ENCODE results near the gene P2RY6.
A peak's percentile ranks its signal among the peaks of the same experiment; 100 is the strongest.

P2RY6 gene

DNA sequence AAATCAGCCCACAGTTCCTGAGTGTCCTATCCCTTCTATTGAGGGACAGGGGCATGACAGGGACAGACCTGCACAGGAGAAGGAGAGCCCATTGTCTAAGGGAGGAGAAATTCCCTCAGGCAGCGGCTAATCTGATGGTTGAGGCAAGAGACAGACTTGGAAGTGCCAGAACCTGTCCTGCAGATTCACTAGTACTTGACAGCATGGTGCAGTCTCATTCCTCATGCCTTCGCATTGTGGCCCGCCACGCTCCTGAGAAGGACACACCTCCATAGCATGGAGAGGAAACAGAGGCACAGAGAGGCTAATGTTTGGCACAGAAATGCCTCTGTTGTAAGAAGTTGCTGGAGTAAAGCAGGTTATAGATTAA is 3.2 kb downstream of the P2RY6 start:
- no peak for FAIRE-seq

DNA sequence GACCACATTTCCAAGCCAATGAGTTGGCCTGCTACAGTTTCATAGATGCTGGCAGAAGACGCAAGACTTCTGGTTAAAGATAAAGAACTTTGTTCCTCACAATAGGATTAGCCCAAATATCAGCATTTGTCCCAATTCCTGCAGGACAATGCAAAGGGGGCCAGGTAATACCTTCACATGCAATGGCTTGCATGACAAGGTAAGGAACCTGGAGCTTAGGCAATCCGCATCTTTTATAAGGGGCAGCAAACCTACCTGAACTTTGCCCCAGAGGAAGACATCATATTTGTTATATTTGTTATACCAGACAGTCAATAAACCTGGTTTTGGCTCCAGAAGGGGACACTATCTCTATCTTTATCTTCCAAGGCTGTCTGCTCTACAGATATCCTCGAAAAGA is 5.3 kb downstream of the P2RY6 start:
- DNase-seq (ENCODE audit: low spot score) (no peak), FAIRE-seq (no peak)

More for the DNA sequence above, 3.2 kb downstream of the P2RY6 start:
- DNase-seq (ENCODE audit: low spot score) = no peak

- FAIRE-seq (no peak), DNase-seq (ENCODE audit: low spot score) (no peak)
Measured at GRCh38 chr11:73280626-73281025, 8.5 kb downstream of the P2RY6 start.

DNA sequence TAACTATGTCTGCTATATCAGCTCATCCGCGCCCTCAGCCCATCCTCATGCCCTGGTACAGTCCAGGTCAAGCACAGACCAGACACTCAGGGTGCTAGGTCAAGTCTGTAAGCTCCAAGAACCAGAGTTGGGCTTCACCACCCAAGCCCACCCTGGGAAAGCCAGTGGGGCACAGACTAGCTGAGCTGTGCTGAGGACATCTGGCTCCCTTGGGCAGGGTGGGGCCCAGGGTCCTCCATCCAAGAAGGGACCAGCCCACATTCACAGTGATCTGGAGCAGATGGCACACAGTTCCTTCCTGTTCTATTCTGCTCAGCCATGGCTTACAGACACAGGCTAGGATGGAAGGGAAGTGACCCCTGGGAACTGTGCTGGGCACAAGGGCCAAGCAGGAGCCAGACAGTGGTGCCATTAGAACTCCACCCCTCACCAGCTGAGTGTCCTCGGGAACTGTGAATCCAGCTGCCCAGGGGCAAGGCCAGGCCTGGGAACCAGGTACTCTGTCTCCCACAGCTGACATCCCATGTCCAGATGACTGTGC is 9.1 kb downstream of the P2RY6 start:
- FAIRE-seq = no peak
- DNase-seq (ENCODE audit: low spot score) = no peak

DNA sequence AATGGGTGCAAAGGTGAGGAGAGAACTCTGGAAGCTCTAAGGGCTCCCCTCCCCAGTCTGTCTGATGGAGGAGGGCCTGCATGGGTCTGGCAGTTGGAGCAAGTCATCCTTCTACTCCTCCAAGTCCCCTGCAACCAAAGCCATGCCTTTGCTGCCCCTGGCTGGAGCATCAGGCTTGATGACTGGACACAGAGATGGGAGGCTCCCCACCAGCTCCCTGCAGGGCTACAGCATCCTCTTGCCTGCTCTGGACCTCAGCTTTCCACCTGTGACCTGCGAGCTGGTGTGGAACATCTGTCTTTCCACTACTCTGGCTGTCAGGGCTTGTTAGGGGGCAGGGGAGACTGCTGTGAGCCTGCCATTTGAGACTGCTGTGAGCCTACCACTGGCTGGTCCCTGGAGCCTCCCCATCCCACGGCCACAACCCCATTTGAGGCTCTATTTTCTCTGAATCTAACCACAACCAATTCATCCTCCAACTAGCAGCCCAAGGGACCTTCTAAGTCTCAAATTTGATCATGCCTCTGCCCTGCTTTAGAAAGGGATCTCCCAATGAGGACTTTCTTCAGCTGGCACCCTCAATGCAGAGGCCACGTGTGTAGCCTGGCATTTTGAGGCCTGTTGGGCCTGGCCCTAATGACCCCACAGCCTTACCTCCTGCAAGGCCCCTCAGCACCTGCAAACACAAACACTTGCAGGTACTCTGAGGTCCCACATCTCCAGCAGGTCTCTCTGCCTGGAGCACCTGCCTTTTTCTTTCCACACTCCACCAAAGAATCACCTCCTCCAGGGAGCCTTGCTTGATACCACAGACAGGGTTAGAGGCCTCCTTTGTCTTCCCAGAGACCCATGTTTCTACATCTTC is 9.9 kb downstream of the P2RY6 start:
- DNase-seq (ENCODE audit: low spot score) = no peak
- FAIRE-seq = no peak

DNA sequence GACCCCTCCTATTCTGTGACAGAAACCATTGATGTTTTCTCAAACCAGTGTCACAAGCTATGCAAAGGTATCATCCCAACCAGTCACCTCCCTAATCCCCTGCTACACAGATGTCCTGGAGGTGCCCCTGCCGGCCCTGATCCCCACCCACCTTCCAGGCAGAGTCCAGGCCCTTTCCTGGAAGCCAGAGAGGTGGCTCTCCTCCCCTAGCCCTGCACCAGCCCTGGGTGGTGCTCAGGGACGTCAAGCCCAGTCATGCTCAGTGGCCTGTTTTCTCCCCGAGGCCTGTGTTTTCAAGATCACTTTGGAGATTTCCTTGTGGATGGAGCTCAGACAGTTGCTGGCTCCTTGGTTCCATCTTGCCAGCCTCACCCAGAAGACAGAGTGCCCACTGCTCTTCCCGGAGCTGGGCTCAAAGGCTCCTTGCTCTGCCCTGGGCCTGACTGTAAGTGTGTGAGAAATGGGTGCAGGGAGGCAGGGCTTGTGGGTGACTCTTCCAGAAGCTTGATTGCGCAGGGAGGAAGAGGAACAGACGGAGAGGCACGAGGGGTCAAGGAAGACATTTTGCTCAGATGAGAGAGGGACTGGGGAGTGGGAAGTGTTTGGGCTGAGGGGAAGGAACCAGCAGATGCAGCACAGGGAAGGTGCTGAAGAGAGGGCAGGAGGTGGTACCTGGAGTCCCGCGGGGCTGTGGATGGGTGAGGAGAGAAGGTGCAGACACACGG is 11.3 kb downstream of the P2RY6 start:
- FAIRE-seq = no peak

DNA sequence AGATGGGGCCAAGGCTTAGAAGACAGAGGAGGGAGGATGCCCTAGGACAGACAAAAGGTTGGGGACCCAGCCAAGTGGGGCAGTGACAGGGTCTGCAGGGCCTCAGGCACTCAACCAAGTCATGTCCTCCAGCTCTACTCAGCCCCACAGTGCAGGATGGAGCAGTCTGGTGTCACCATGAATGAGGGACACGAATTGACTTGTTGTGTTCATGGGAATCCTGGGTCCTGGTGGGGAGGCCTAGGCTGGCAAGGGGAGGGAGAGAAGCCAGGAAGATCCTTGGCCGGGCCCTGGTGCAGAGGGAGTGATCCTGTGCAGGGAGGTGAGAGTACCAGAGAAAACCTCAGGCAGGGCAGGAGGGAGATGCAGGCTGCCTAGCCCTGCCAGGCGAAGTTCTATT is 12.0 kb downstream of the P2RY6 start:
- DNase-seq (ENCODE audit: low spot score) (no peak), FAIRE-seq (no peak)

More for the DNA sequence above, 11.3 kb downstream of the P2RY6 start:
- no peak for DNase-seq (ENCODE audit: low spot score)

- FAIRE-seq (no peak), DNase-seq (ENCODE audit: low spot score) (no peak)
Measured at GRCh38 chr11:73285721-73286120, 13.6 kb downstream of the P2RY6 start.

DNA sequence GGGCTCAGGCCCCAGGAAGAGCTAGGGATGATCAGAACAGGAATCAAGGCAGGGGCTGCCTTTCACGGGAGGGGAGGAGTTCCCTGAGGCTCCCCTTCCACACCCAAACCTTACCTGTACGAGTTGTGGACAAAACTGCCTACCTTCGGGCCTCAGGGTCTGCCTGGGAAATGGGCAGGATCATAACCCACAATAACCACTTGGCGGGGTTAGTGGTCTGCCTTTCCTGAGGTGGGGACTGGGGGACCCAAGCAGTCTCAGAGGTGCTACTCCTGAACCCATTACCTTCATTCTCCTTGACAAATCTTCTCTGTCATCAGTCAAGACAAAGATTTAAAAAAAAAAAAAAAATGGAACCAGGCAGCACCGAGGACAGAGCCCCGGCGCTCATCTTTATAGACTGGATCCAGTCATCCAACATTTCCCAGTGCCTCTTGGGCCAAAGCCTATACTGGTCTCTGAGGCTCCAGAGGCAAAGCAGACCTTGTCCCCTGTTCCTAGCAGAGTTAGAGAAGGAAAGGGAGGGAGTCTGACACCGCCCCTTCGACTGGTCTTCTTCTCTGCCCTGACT is 14.2 kb downstream of the P2RY6 start:
- DNase-seq (ENCODE audit: low spot score) (no peak), FAIRE-seq (no peak)

DNA sequence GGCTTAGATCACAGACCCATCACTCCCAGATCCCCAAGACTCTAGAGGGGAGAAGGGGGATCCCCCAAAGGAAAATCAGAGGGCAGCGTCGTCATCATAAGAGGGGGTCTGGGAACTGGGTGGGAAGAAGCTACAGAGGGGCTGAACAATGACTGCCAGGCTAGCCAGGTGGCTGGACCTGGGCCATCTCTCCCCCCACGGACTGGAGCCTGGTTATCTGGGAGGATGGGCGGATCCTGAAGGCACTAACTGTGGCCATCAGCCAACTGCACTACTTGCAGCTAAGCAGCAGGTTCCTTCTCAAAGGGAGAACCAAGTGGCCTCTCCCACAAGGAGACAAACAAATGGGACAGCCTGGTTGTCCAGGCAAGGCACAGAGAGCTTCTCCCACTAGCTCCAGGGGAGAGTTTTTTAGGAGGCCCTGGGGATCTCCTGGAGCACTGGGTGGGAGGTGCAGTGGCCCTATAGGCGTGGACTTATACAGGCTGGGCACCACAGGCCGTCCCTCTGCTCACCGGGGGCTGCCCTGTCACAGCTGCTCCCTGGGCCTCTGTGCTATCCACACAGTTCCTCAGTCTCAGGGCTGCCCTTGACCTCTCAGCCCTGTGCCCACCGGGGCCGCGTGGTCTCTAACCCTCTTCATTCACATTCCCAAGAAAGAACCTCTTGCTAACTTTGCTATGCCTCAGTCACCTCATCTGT is 15.4 kb downstream of the P2RY6 start:
- FAIRE-seq = no peak
- DNase-seq (ENCODE audit: low spot score) = no peak

DNA sequence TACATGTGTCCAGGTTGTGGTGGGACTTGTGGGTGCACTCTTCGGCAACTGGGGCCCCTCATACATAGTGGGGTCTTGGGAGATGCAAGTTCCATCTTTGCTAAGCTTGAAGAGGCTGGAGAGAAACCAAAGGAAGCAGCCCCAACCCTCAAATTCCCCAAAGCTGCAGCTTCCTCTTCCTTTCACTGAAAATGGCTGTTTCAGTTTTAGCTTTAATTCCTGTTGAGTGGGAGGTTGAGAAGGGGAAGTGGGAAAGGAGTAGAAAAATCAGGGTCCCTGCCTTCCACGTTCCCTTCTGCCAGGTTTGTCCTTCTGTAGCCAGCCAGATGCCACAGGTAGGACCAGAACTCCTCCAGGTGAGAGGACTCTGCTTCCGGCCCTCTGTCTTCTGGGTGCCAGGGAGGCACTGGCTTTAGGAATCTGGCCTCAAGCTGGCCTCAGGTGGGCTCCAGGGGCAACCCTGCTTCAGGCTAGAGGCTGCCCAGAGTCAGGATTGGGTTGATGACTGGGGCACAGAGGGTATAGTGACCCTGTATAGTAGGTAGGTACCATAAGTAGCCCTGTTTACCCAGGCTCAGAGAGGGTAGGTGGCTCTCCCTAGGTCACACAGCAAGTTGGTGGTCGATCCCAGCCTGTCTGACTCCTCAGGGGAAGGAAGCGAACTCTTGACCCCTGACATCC is 16.2 kb downstream of the P2RY6 start:
- DNase-seq (ENCODE audit: low spot score) (no peak), FAIRE-seq (no peak)

DNA sequence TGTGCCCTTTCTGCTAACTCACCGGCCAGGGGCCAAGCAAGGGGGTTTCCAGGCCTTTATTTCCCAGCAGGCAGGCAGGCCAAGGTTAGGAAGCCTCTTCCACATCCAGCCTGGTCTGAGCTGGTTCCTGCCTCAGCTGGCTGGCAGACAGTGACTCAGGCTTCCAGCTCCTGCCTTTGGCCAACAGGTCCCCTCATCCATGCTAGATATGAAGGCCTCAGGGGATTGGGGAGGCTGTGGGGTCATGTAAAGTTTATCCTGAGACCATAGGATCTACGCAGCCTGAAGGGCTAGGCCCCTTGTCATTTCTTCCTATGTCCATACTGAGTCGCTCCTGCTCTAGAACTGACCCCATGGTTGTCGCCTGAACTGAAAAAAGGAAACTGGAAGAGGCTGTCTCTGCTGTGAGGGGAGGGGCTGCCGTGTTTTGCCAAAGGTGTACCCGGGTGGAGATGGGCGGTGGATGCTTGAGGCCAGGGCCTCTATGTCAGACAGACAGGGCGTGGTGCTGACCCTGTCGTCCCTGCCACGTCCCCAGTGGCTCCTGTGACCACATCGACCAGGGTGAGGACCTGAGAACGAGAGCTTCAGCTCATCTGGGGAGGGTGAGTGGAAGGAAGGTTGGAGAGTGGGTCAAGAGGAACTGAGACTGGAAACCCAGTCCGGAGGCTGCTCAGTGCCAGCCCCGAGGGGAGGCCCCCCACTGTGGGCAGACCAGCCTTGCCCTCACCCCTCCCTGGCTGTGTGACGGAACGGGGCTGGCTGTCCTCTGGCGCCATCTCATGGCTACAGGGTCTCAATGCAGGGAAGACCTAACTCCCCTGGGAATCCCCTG is 17.0 kb downstream of the P2RY6 start:
- peak; percentile 85 for DNase-seq (ENCODE audit: low spot score)
- peak; percentile 63 for FAIRE-seq

DNA sequence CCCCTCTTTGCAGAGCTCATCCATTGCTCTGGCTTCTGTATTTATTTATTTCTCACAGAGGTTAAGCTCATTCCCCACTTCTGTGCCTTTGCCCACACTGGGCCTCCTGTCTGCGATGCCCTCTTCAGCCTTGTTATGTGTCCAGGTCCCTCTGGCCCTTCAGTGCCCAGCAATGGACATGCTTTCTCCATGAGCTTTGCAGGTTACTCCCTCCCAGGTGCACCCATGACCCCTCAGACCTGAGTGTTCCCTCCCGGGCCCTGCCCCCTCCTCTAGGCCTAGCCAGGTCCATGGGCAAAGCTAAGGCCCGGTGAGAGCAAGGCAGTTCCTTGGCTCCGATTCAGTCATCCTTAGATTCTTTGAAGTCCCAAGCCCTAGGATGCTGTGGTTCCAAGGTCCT is 18.4 kb downstream of the P2RY6 start:
- no peak for FAIRE-seq
- DNase-seq (ENCODE audit: low spot score) = no peak

DNA sequence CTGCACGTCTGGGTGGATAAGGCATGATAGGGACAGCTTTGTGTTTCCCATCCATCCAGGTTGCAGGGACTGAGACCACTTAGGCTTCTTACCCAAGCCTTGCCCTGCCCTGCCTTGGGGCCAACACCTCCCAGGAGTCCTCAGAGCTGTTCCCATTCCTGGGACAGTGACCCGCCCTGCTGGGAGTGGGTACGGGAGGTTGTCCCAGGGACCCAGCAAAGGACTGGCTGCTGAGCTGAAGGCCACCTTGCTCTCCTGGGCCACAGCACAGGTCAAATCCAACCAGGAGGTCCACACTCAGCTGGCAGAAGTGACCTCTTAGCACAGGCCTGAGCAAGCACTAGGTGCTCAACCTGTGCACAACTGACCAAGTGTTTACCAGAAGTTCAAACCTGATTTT is 19.1 kb downstream of the P2RY6 start:
- no peak for FAIRE-seq

DNA sequence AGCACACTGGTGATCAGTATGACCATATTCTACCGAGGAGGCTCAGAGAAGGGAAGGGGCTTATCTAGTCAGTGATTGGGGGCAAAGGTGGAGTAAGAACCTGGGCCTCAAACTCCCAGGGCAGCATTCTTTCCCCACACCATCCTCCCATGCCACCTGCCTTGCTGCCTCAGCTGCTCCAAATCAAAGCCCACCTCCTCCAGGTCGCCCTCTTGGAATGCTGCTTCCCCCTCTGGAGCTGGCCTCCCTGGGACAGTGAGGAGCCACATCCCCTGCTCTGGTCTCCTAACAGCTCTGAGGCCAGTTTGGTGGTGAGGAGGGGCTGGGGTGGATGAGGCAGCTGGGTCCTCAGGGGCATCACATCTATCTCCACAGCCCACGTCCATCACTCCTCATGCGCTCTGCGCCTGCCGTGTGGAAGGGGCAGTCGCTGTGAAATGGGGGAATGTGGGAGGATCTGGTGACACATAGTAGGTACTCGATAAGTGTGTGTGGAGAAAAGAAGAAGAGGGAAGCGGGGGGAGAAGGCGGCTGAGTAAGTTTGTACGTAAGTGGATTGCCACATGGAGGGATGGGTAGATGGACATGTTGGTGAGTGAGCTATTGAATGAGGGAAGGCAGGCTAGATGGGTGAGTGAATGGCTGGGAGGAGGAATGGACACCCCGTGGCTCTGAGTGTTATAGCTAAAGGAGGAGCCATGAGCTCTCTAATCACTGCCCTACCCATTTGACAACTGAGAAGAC is 19.8 kb downstream of the P2RY6 start:
- no peak for DNase-seq (ENCODE audit: low spot score)
- no peak for FAIRE-seq

More for the DNA sequence above, 19.1 kb downstream of the P2RY6 start:
- DNase-seq (ENCODE audit: low spot score) = no peak

- no peak for DNase-seq (ENCODE audit: low spot score)
- FAIRE-seq = no peak
Measured at GRCh38 chr11:73292525-73292894, 20.4 kb downstream of the P2RY6 start.

GRCh38 chr11:73293356-73293936 is 21.3 kb downstream of the P2RY6 start:
- no peak for FAIRE-seq
- no peak for DNase-seq (ENCODE audit: low spot score)

DNA sequence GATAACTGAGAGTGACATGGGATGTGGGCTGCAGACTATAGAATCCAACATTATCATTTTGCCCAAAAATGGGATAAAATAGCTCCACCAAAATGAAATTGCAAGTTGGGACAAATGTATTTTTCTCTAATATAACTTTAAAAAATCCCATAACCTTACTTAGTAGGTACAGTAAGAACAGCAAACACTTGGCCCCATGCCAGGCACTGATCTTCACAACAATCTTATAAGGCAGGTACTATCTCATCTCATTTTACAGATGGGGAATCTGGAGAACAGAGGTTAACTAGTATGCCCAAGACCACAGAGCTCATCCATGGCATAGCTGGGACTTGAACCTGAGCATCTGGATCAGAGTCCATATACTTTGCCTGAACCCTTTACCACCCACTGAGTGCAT is 22.5 kb downstream of the P2RY6 start:
- no peak for DNase-seq (ENCODE audit: low spot score)

More for the DNA sequence above, 22.5 kb downstream of the P2RY6 start:
- FAIRE-seq = no peak

Measured in urothelium cell line (cell line).